Muscle layer of duodenum (tissue), 2 donors: ENCODE measurements around the gene TEDC1.
A peak's percentile ranks its signal among the peaks of the same experiment; 100 is the strongest.

Experiments
- H3K27ac ChIP-seq: one replicate; pipeline ENCODE4 v1.7.0; 2013; ENCODE audit warnings: mild to moderate bottlenecking, low read length
- H3K27me3 ChIP-seq: one replicate; pipeline ENCODE4 v1.7.0; 2013; ENCODE audit warnings: low read depth, mild to moderate bottlenecking, control low read depth, low read length
- H3K36me3 ChIP-seq, 2 donors: one replicate each; pipeline ENCODE4 v1.7.0; 2013; ENCODE audit warnings: low read length in 2 of 2, control low read depth in 1 of 2, mild to moderate bottlenecking in 1 of 2; ENCODE audit not compliant: insufficient read depth in 2 of 2, control insufficient read depth in 1 of 2
- H3K4me1 ChIP-seq, 2 donors: one replicate each; pipeline ENCODE4 v1.7.0; 2013; ENCODE audit warnings: low read length in 2 of 2, mild to moderate bottlenecking in 2 of 2, control low read depth in 1 of 2, moderate library complexity in 1 of 2; ENCODE audit not compliant: insufficient read depth in 2 of 2, control insufficient read depth in 1 of 2
- H3K4me3 ChIP-seq, 2 donors: one replicate each; pipeline ENCODE4 v1.7.0; 2013; ENCODE audit warnings: low read length in 2 of 2, low read depth in 1 of 2, mild to moderate bottlenecking in 1 of 2
- H3K9me3 ChIP-seq, 2 donors: one replicate each; pipeline ENCODE4 v1.7.0; 2013; ENCODE audit warnings: low read length in 2 of 2, control low read depth in 1 of 2, mild to moderate bottlenecking in 1 of 2; ENCODE audit not compliant: control insufficient read depth in 1 of 2
- donor health status: healthy.

TEDC1 gene

GRCh38 chr14:105503935-105504692 is 13.1 kb downstream of the TEDC1 start:
- Histone ChIP-seq H3K36me3 (no peaks in the 10 kb centered on the region), H3K27me3 (peaks cover 3% of the 10 kb centered on the region), H3K27ac (no peak overlapping the region), H3K4me3 (no peak overlapping the region), H3K4me1 (no peaks in the 10 kb centered on the region), H3K9me3 (no peaks in the 10 kb centered on the region)

DNA sequence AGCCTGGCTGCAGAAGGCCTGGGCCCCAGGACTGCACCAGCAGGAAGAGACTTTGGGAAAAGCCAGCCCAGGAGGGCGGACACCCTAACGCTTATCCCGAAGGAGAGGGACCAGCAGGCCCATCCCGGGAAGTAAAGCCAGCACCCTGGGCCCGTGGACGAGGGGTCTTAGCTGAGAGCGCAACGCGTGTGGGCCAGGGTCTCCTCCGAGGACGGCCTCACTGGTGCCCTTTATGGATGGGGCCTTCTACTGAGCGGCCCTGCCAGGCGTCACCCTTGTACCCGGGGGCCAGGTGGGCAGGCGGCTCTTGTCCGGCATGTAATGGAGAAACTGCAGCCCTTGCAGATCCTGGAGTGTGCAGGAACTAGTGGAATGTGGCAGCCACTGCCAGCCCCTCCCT is 14.1 kb downstream of the TEDC1 start:
- H3K27ac ChIP-seq: no peak overlapping the region
- no peak overlapping the region for H3K4me3 ChIP-seq
- no peaks in the 10 kb centered on the region for H3K36me3 ChIP-seq
- peaks cover 3% of the 10 kb centered on the region for H3K27me3 ChIP-seq
- no peaks in the 10 kb centered on the region for H3K4me1 ChIP-seq
- H3K9me3 ChIP-seq: no peaks in the 10 kb centered on the region

GRCh38 chr14:105507247-105507646 is 16.2 kb downstream of the TEDC1 start:
- H3K36me3 ChIP-seq: no peaks in the 10 kb centered on the region

DNA sequence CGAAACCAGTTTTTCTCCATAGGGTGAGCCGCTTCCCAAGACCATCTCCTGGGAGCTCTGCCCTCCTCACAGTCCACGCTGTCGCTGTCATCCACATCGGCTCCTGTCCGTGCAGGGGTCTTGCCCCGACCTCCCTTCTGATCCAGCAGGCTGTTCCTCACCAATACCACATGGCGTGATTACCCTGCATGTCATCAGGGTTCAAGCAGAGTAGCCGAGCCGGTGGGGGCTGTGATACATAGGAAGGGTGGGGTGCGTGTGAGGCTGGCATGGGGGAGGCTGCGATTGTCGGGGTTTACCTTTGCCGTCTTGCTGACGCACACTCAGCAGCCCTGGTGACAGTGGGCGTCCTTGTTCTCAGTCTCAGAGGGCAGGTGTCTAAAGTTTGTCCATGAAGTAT is 17.0 kb downstream of the TEDC1 start:
- Histone ChIP-seq H3K4me1 (no peaks in the 10 kb centered on the region), H3K36me3 (no peaks in the 10 kb centered on the region), H3K27ac (no peak overlapping the region), H3K4me3 (no peak overlapping the region), H3K9me3 (no peaks in the 10 kb centered on the region), H3K27me3 (peaks cover 3% of the 10 kb centered on the region)

More at GRCh38 chr14:105507247-105507646, 16.2 kb downstream of the TEDC1 start:
- Histone ChIP-seq H3K27ac (no peak overlapping the region), H3K9me3 (no peaks in the 10 kb centered on the region), H3K27me3 (peaks cover 3% of the 10 kb centered on the region), H3K4me1 (no peaks in the 10 kb centered on the region), H3K4me3 (no peak overlapping the region)

DNA sequence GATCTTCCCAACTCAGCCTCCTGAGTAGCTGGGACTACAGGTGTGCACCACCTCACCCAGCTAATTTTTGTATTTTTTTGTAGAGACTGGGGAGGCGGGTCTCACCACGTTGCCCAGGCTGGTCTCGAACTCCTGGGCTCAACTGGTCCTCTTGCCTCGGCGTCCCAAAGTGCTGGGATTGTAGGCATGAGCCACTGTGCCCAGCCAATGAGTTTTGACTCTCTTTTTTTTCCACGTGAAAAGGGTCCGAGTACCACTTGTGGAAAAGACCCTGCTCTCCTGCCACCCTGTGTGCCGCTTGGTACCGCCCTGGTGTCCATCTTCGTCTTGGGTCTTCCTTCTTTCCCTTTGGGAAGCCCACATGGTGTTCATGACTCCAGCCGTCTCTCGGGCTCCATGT is 17.6 kb downstream of the TEDC1 start:
- Histone ChIP-seq H3K27me3 (peaks cover 3% of the 10 kb centered on the region), H3K4me1 (no peaks in the 10 kb centered on the region), H3K4me3 (no peak overlapping the region), H3K36me3 (no peaks in the 10 kb centered on the region), H3K27ac (no peak overlapping the region), H3K9me3 (no peaks in the 10 kb centered on the region)

- Histone ChIP-seq H3K4me1 (no peaks in the 10 kb centered on the region), H3K27ac (no peak overlapping the region), H3K36me3 (no peaks in the 10 kb centered on the region), H3K9me3 (no peaks in the 10 kb centered on the region), H3K4me3 (no peak overlapping the region), H3K27me3 (no peaks in the 10 kb centered on the region)
Measured at GRCh38 chr14:105517096-105517495, 26.1 kb downstream of the TEDC1 start.

- no peak overlapping the region for H3K27ac ChIP-seq
- no peaks in the 10 kb centered on the region for H3K27me3 ChIP-seq
- H3K4me3 ChIP-seq: no peak overlapping the region
- no peaks in the 10 kb centered on the region for H3K36me3 ChIP-seq
- no peaks in the 10 kb centered on the region for H3K4me1 ChIP-seq
- no peaks in the 10 kb centered on the region for H3K9me3 ChIP-seq
Measured at GRCh38 chr14:105519946-105520698, 29.1 kb downstream of the TEDC1 start.

- no peaks in the 10 kb centered on the region for H3K36me3 ChIP-seq
- no peaks in the 10 kb centered on the region for H3K9me3 ChIP-seq
- no peak overlapping the region for H3K4me3 ChIP-seq
- H3K27ac ChIP-seq: no peak overlapping the region
- peaks cover 0 to 33% of the 10 kb centered on the region in 2 donors for H3K4me1 ChIP-seq
- no peaks in the 10 kb centered on the region for H3K27me3 ChIP-seq
Measured at GRCh38 chr14:105525326-105525725, 34.3 kb downstream of the TEDC1 start.

- no peaks in the 10 kb centered on the region for H3K27me3 ChIP-seq
- H3K4me1 ChIP-seq: peaks cover 0 to 33% of the 10 kb centered on the region in 2 donors
- H3K9me3 ChIP-seq: no peaks in the 10 kb centered on the region
- H3K27ac ChIP-seq: no peak within 1 kb of the TSS
- H3K36me3 ChIP-seq: no peaks in the 10 kb centered on the region
- H3K4me3 ChIP-seq: peak within 1 kb of the TSS; percentile 21 to 75
Measured at GRCh38 chr14:105525861-105526775, 35.1 kb downstream of the TEDC1 start, which contains the start of gene TMEM121. Gene TMEM121 (plus strand): TSS chr14:105526583. CDS start chr14:105528835, 2,252 bp downstream.

- Histone ChIP-seq H3K4me3 (peak overlapping the region; percentile 21 to 75), H3K36me3 (no peaks in the 10 kb centered on the region), H3K27ac (no peak overlapping the region), H3K4me1 (peaks cover 0 to 33% of the 10 kb centered on the region in 2 donors), H3K27me3 (no peaks in the 10 kb centered on the region), H3K9me3 (no peaks in the 10 kb centered on the region)
Measured at GRCh38 chr14:105526776-105527380, 35.8 kb downstream of the TEDC1 start.
